ENCODE data around the gene MACO1.
A peak's percentile ranks its signal among the peaks of the same experiment; 100 is the strongest.
"Not testable (repeated sequence)": the region's sequence is repeated elsewhere in the genome, so short reads cannot be mapped to it uniquely, and the experiment has no call there.

The MACO1 gene

DNA sequence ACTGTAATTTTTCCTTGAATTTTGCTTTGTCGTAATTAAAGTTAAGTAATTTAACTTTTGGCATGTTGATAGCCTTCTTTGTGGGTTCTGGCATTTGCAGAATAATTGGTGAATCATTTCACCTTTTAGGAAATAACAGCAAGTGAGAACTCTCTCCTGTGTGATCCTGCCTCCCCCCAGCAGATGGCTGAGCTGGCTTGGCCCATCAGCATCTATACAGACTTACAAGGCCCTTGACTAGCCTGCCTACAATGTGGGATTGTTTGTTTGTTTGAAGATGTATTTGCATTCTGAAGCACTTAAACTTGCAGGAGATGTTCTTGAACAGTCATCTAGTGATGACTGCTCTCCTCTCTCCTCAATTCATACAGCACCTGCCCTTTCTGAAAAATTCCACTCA, 55.9 kb downstream of the MACO1 start:
- DNase-seq (ENCODE audit: low read depth in 1 of 2, low spot score in 1 of 2) = no peak

DNA sequence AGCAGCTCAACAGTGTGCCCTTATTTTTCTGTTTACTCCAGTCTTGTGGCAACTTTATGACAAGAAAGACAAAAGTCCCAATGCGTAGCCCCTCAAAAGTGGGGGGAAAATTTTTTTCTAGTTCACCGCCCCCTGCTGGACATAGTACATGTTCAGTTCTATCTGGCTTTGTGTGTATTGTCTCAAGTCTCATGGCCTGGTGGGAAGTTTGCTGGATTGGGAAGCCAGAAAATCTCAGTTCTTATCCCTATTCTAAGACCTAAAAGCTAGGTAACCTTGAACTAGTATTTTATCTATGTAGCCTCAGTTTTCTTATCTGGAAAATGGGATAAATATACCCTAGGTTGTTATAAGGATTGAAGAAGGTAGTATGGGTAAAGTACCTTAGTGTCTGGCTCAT, 56.9 kb downstream of the MACO1 start:
- DNase-seq (ENCODE audit: low read depth in 1 of 2, low spot score in 1 of 2) = no peak

DNA sequence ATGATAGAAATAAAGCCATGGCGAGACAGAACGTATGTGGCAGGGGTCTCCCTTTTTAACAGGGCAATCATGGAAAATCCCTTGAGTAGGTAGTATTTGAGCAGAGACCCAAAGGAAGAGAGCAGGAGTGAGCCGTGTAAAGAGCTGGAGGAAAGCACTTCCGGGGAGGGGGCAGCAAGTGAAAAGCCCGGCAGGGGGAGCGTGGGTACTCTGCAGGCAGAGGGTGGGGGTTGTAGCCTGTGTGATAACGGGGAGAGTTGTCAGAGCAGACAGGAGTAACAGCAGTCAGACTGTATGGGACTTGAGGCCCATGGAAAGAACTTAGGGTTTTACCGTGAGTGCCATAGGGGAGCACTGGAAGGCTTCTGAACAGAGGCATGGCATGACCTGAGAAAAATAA, 61.6 kb downstream of the MACO1 start:
- DNase-seq (ENCODE audit: low read depth in 1 of 2, low spot score in 1 of 2) = no peak

DNA sequence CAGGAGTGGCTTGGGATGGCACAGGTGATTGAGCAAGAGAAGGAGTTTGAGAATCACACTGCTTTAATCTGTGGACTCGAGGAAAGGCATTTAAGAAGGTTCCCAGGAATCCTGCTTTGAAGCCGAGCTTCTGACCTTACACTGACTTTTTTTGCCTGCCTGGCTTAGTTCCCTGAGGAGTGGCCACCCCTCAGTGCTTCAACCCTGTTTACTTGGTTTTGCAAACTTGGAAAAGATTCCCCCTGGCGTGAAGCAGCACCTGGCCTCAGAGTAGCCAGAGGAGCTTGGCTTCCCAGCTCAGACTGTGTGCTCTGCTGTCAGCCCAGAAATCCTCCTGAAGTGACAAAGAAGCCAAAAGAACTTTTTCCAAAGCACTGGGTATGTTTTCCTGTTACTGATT, 64.3 kb downstream of the MACO1 start:
- DNase-seq (ENCODE audit: low read depth in 1 of 2, low spot score in 1 of 2) = no peak

DNA sequence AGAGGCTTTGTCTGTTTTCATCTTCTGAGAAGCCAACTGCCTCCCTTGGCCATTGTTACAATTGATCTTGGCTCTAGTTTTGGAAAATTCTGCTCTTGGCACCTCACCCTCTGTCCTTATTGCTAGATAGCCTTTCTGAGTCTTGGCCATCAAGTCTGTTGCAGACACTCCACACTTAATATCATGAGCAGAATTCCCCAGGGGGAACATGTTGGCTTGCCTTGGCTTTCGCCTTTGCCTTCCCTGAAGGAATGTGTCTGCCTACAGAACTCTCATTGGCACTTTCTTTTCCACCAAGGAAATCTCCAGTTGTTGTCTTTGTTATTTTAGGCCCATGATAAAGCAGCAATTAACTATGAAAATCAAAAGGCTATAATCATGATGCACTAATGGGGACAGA, 70.0 kb downstream of the MACO1 start:
- DNase-seq (ENCODE audit: low read depth in 1 of 2, low spot score in 1 of 2) = no peak

DNA sequence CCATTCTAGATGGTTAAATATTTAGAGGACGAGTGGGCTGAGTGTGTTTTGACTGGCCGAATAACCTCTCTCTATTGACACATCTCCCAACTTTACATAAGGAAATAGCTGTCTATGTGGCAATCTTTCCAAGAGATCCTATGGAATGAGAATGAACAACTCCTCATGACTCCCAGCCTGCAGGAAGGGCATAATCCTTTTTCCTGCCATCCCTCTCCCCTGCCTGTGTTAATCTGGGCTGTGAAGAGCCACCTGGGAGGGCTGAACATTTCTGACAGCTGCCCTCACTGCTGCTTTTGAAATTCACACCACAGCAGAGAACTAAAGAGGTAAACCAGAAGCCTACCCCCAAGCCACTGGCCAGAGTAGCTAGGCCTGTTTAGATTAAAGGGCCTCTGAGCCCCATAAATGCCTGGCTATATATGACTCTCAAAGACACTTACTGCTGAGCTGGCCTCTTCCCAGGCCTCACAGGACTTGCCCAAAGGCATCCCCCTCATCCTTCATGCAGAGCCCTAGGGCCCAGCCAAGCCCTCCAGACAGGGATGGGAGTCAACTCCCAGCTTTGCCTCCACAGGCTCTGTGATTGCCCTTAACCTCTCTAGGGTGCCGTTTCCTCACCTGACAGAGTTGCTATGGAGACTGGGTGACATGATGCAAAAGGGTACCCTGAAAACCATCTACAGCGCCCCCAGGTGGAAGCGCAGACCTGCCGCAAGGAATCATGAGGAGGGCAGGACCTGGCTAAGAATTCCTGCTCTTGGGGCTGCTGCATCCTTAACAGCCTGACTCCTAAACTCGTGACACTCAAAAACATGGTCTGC, 70.8 kb downstream of the MACO1 start:
- DNase-seq (ENCODE audit: low read depth in 1 of 2, low spot score in 1 of 2) = no peak

- no peak for DNase-seq (ENCODE audit: low read depth in 1 of 2, low spot score in 1 of 2)
Observed at GRCh38 chr1:25502957-25503356, 72.3 kb downstream of the MACO1 start.

- peak; percentile 47 to 57 for DNase-seq (ENCODE audit: low read depth in 1 of 2, low spot score in 1 of 2)
Observed at GRCh38 chr1:25503551-25504426, 73.1 kb downstream of the MACO1 start.

DNA sequence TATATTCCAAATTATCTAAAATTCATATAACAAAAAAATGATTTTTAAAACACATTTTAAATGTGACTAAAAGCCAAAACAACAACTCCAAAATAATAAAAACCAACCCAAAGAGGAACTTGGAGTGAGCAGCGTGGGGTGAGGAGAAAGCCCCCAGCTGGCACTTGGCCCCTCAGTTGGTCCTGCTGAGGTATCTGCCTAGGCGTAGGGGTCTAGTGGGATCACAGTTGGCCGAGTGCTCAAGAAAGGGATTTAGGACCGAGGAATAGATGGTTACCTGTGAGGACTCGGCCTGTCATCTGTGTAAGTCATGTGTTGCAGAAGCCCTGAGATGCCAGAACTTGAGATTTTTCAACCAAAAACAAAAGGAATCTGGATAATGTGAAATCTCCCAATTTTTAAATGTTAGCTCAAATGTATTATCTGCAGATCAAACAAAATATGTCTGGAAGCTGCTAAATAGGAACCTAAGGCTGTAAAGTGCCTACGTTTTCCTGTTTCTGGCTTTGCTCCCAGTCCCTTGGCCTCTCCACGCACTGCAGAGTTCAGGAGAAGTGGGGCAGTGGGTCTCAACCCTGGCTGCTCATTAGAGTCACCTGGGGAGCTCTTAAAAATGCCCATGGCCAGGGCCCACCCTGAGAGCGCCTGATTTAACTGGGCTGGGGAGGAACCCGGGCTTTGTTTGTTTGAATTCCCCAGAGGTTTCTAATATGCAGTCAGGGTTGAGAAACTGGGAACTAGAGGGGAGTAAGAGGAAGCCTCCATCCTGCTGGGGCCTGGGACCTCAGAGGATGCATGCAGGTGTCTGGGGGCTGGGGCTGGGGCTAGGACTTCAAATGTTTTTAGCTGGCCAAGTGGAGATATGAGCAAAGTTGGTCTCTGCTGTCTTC, 74.3 kb downstream of the MACO1 start:
- DNase-seq (ENCODE audit: low read depth in 1 of 2, low spot score in 1 of 2) = no peak

DNA sequence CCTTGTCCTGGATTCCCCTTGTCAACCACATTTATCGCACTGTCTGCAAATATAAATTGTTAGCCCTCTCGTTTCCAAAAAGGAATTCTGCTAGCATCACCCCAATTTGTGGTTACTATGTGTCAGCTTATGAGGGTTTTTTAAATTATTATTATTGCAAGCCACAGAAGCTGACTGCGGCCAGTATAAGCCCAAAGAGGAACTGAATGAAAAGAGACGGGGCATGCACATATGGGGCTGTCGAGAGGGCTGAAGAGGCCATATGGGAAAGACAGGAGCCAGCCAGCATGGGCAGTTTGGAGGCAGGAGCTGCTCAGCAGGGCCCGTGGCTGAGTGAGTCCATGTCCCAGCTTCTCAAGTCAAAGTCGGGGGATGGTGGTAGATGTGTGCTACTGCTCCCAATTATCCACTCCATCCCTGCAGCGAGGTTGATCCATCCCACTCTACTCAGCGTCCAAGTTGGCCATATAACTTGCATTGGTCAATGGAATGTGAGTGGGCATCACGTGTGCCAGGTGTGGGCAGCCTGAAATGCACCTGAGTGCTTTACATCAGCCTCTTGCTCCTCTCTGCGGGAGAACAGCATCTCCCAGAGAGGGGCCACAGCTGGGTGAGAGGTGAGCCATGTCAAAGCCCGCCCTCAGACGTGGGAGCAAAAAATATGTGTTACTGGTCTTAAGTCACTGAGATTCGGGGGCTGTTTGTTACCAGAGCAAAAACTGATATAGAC, 75.1 kb downstream of the MACO1 start:
- no peak for DNase-seq (ENCODE audit: low read depth in 1 of 2, low spot score in 1 of 2)

- not testable (repeated sequence) for DNase-seq (ENCODE audit: low read depth in 1 of 2, low spot score in 1 of 2)
Observed at GRCh38 chr1:25506566-25507463, 76.1 kb downstream of the MACO1 start.

- no peak for DNase-seq (ENCODE audit: low read depth in 1 of 2, low spot score in 1 of 2)
Observed at GRCh38 chr1:25513666-25514065, 83.0 kb downstream of the MACO1 start.

DNA sequence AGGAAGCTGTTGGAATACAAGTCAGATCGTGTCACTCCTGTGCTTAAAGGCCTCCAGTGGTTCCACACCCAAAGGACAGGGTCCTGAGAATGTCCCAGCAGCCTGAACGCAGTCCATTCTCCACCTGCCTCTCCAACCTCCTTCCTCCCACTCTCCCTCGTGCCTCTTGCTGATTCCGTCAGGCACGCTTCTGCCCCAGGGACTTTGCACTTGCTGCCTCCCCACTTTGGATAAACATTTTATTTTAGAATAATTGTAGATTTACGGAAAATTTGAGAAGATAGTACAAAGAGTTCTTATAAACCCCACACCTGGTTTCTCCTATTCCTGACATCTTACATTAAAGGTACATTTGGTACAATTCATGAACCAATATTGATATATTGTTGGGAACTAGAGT, 84.3 kb downstream of the MACO1 start:
- DNase-seq (ENCODE audit: low read depth in 1 of 2, low spot score in 1 of 2) = no peak

GRCh38 chr1:25516686-25517085, 86.0 kb downstream of the MACO1 start:
- no peak for DNase-seq (ENCODE audit: low read depth in 1 of 2, low spot score in 1 of 2)

GRCh38 chr1:25517476-25518394, 87.0 kb downstream of the MACO1 start:
- DNase-seq (ENCODE audit: low read depth in 1 of 2, low spot score in 1 of 2) = no peak

DNA sequence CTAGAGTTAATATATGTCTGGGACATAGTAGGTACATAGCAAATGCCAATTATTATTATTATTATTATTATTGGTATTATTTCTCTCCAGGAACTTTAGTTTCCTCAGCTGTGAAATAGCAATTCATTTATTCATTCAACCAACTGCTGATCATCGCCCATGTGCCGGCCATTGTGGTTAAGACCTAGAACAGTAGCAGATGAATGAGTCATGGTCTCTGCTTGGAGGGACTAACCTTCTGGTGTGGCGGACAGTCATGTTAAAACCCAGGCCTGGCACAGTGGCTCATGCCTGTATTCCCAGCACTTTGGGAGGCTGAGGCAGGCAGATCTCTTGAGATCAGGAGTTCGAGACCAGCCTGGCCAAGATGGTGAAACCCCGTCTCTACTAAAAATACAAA, 88.9 kb downstream of the MACO1 start:
- DNase-seq (ENCODE audit: low read depth in 1 of 2, low spot score in 1 of 2) = no peak

GRCh38 chr1:25520446-25521061, 89.9 kb downstream of the MACO1 start:
- DNase-seq (ENCODE audit: low read depth in 1 of 2, low spot score in 1 of 2) = peak; percentile 40 to 56

DNA sequence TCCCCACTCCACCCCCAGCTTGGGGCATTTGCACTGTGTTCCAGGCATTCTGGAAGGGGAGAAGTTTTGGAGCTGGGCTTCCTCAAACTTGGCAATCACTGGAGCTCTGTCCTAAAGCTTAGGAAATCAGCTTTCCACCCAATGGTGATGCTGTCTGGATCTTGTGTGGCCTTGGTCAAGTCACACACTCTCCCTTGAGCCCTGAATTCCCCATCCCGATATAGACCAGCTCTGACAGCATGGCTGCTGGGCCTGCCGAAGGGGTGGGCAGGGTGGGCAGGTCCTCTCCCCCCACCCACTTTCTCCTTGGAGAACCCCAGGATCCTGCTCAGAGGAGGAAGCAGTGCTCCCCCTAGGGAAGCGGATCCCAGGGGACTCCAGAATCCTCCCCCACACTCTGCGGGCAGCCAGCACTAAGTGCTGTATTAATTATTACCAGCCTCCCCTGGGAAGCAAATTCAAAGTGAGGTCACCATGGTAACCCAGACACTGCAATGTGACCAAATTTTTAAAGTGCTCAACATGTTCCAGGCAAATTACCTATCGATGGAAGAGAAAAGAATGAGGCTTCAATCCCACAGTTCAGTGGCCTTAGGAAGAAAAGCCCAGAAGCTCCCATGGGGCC, 91.4 kb downstream of the MACO1 start:
- no peak for DNase-seq (ENCODE audit: low read depth in 1 of 2, low spot score in 1 of 2)
